K562 (cell line): Measurements from ENCODE around the gene RAP1GAP2. TPM values are rescaled to one million over a fixed set of nuclear protein-coding genes. Genes with fewer than 3 reads are reported as not detected.
A peak's percentile ranks its signal among the peaks of the same experiment; 100 is the strongest.

Source experiments
- CBX3 ChIP-seq, 2 experiments: IDR thresholded peaks; 1 replicate in 1 of 2; 2 replicates in 1 of 2; pipeline ENCODE4 v1.6.1; 2012; ENCODE audit warnings: inconsistent platforms in 2 of 2, low read length in 2 of 2, borderline replicate concordance in 1 of 2, control low read depth in 1 of 2
- CREB1 ChIP-seq, 2 experiments: sonication (generic) in 1 of 2; formaldehyde crosslinking in 1 of 2; IDR thresholded peaks; 2 replicates each; pipeline versions ENCODE4 v1.6.1 to v1.8.0; 2012 to 2022; ENCODE audit warnings: inconsistent platforms in 1 of 2, mild to moderate bottlenecking in 1 of 2, missing genetic modification reagents in 1 of 2, moderate library complexity in 1 of 2
- DNMT1 ChIP-seq: fragments of 450-650 bp; IDR thresholded peaks from 2 replicates; pipeline ENCODE4 v1.6.1; 2016; ENCODE audit warnings: antibody characterized with exemption, mild to moderate bottlenecking
- ETV5 ChIP-seq: sonication (generic); formaldehyde crosslinking; IDR thresholded peaks from 2 replicates; pipeline ENCODE4 v1.4.0; 2020; ENCODE audit warnings: low read depth, mild to moderate bottlenecking, missing genetic modification reagents
- GTF2E2 ChIP-seq: fragments of 200-800 bp; sonication (Bioruptor generic); IDR thresholded peaks from 2 replicates; pipeline ENCODE4 v1.6.1; 2016; ENCODE audit warnings: missing genetic modification characterization, missing compliant biosample characterization
- JUN ChIP-seq, 2 experiments: sonication (generic) in 1 of 2; formaldehyde crosslinking in 1 of 2; IDR thresholded peaks; 2 replicates each; pipeline versions ENCODE4 v1.6.1 to v1.8.0; 2012 to 2022; ENCODE audit warnings: borderline replicate concordance in 2 of 2, mild to moderate bottlenecking in 2 of 2, improper control_type of control experiment in 1 of 2, low read depth in 1 of 2, low read length in 1 of 2, missing genetic modification reagents in 1 of 2
- RBBP5 ChIP-seq: fragments of 200-600 bp; sonication (generic); IDR thresholded peaks from 2 replicates; pipeline ENCODE4 v1.6.1; 2012; ENCODE audit warnings: borderline replicate concordance, mild to moderate bottlenecking, low read length, control low read depth, inconsistent platforms; ENCODE audit not compliant: insufficient read depth, poor library complexity, severe bottlenecking
- RBM15 ChIP-seq: fragments of 200-400 bp; formaldehyde crosslinking; IDR thresholded peaks from 2 replicates; pipeline ENCODE4 v1.6.1; 2018; ENCODE audit warnings: mild to moderate bottlenecking, low read length, moderate library complexity; ENCODE audit not compliant: insufficient read depth
- RBM17 ChIP-seq: fragments of 200-400 bp; formaldehyde crosslinking; IDR thresholded peaks from 2 replicates; pipeline ENCODE4 v1.6.1; 2017; ENCODE audit warnings: low read depth, mild to moderate bottlenecking, low read length, borderline replicate concordance
- STAT5B ChIP-seq: fragments of 250-450 bp; sonication (Bioruptor Pico); IDR thresholded peaks from 2 replicates; pipeline ENCODE4 v1.8.0; 2021; ENCODE audit warnings: mild to moderate bottlenecking, inconsistent platforms
- TAF9B ChIP-seq: fragments of 450-650 bp; IDR thresholded peaks from 2 replicates; pipeline ENCODE4 v1.6.1; 2018; ENCODE audit warnings: mild to moderate bottlenecking; ENCODE audit not compliant: partially characterized antibody
- TCF7L2 ChIP-seq: fragments of 150-350 bp; IDR thresholded peaks from 2 replicates; pipeline ENCODE4 v1.6.1; 2016; ENCODE audit warnings: low read depth, mild to moderate bottlenecking, low read length, moderate library complexity
- ZNF707 ChIP-seq: fragments of 250-450 bp; sonication (Bioruptor Pico); conservative IDR thresholded peaks from 2 replicates; pipeline ENCODE4 v1.8.0; 2022; ENCODE audit warnings: inconsistent platforms, mild to moderate bottlenecking, moderate library complexity
- polyA plus RNA-seq, 8 experiments: library from polyadenylated mRNA; depleted of rRNA in 4 of 8; stranded (reverse) in 5 of 8; unstranded in 3 of 8; fragments of >200 nt; fragmentation: Nextera tagmentation in 2 of 8; fragmentation: Illumina TruSeq in 1 of 8; extraction: Ambion mirVana in 2 of 8; extraction: Trizol in 1 of 8; gene quantifications; 2 replicates each; pipeline versions ENCODE4 v1.2.1 to v1.2.3, GENCODE V29; 2011 to 2014; ENCODE audit warnings: inconsistent platforms in 1 of 8, missing spikeins in 1 of 8
- total RNA-seq, 7 experiments: library from RNA; depleted of rRNA in 6 of 7; stranded (reverse); fragments of >200 nt in 6 of 7; fragmentation: Illumina TruSeq in 2 of 7; extraction: Trizol in 2 of 7; gene quantifications; 2 replicates each; pipeline versions ENCODE4 v1.2.1 to v1.2.3, GENCODE V29; 2011 to 2021; ENCODE audit warnings: low replicate concordance in 1 of 7
- TF ChIP-seq, protein P1 (sequence below): fragments of 250-450 bp; sonication (Bioruptor Pico); IDR thresholded peaks from 2 replicates; pipeline ENCODE4 v1.5.0; 2021; ENCODE audit warnings: mild to moderate bottlenecking, moderate library complexity
- TF ChIP-seq, protein P2 (sequence below): sonication (generic); formaldehyde crosslinking; IDR thresholded peaks from 2 replicates; pipeline ENCODE4 v1.8.1; 2023; ENCODE audit warnings: mild to moderate bottlenecking, missing genetic modification reagents
- TF ChIP-seq, protein P3 (sequence below): sonication (generic); IDR thresholded peaks from 2 replicates; pipeline ENCODE4 v1.6.1; 2016
- TF ChIP-seq, protein P4 (sequence below): fragments of 450-650 bp; formaldehyde crosslinking; IDR thresholded peaks from 2 replicates; pipeline ENCODE4 v1.4.0; 2020; ENCODE audit warnings: mild to moderate bottlenecking, moderate library complexity
- TF ChIP-seq, protein P5 (sequence below): sonication (generic); formaldehyde crosslinking; IDR thresholded peaks from 2 replicates; pipeline ENCODE4 v1.9.0; 2022; ENCODE audit warnings: mild to moderate bottlenecking, missing genetic modification reagents

RAP1GAP2 gene
- total and polyA plus RNA-seq, 9 of the 15 experiments (the other 6 are each of a cell fraction or from before 2014, with no cell fraction given) = 0.01 to 1.3 (median 0.42) TPM; not detected in 1

DNA sequence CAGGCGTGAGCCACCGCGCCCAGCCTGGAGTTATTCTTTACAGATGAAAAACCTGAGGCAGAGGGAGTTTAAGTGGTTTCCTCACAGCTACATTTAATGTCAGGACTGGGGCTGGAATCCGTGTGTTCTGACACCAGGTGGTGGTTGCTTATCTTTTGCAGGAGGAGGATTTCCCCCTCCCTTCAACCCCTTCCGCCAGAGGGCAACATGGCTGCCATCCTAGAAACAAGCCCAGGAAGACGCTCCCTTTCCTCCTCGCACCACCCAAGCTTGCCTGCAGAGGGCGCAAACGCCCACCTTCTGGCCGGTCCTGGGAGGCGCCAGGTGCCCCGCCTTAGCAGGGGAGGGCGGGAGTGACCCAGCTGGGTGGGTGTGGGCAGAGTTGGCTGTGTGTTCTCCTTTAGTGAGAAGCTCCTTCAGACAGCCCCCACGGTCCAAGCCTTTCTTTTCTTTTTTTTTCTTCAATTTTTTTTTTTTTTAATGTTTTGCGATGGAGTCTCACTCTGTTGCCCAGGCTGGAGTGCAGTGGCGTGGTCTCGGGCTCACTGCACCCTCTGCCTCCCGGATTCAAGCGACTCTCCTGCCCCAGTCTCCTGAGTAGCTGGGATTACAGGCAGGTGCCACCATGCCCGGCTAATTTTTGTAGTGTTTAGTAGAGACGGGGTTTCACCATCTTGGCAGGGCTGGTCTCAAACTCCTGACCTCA is 9.9 kb upstream of the RAP1GAP2 start (continued):
- TF ChIP-seq ETV5 (peak; percentile 38; the same call in 1 of the 2 replicates), ZNF707 (no peak), TCF7L2 (no peak), TAF9B (no peak), RBM15 (no peak), DNMT1 (no peak), CBX3 (IDR thresholded peaks at IDR 0.05; ENCODE audit: borderline replicate concordance in 1 of 2, low read length in 2 of 2) (no peak; a peak in 1 of 3 replicates), RBBP5 (no peak), STAT5B (CRISPR knock-in tag) (no peak), CREB1 (IDR thresholded peaks at IDR 0.05) (no peak), CREB1 (CRISPR knock-in tag; IDR thresholded peaks at IDR 0.05) (peak; percentile 20; the same call in 1 of the 2 replicates), GTF2E2 (tag) (no peak), RBM17 (no peak), JUN (IDR thresholded peaks at IDR 0.05; ENCODE audit: borderline replicate concordance, low read depth, low read length) (no peak), JUN (CRISPR knock-in tag; IDR thresholded peaks at IDR 0.05; ENCODE audit: borderline replicate concordance) (no peak)
- TF ChIP-seq, protein P1, sequence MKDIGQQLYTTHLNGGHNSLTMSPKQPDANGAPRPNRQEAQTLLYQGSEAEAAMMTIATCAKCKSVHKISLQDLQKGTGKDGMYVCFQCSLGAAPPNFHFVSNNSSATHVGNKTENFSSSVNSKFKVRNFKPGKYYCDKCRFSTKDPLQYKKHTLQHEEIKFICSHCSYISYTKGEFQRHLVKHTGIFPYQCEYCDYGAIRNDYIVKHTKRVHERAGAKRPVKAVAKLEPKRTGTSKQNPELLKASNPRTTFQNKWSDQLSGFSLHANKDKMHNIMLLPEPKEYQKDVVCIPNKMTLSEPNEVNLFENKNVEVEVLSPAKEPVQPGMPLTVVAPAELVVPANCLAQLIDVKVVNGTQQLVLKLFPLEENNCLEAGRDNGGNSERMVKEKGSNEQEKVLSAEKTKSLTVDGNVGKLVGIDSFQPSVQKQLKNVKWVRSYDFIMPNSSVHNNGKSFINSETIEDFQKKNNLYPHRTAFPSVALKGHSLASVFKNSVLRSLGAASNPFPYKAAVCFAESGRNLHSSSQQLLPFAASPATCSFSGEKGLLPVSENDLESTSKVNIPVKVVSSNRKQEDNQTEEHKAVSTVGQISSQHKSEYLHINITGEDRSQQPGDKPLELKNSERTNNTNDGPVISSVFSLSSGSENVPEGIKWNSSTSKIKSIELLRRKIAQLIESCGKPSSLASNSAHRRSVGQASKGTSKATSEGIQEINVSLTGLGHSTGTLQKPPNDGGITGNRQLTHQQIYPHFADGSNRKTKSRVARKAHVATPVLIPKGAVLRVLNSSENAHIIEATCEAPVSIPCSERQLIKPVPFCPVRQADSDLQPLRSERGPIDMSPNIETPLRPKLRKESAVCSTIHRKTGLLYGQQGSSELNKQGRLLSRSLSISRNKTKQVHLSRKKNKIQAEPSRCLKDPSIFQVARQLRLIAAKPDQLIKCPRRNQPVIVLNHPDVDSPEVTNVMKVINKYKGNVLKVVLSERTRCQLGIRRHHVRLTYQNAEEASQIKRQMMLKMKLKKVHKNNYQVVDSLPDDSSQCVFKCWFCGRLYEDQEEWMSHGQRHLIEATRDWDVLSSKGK (CRISPR knock-in tag) = no peak
- TF ChIP-seq, protein P2, sequence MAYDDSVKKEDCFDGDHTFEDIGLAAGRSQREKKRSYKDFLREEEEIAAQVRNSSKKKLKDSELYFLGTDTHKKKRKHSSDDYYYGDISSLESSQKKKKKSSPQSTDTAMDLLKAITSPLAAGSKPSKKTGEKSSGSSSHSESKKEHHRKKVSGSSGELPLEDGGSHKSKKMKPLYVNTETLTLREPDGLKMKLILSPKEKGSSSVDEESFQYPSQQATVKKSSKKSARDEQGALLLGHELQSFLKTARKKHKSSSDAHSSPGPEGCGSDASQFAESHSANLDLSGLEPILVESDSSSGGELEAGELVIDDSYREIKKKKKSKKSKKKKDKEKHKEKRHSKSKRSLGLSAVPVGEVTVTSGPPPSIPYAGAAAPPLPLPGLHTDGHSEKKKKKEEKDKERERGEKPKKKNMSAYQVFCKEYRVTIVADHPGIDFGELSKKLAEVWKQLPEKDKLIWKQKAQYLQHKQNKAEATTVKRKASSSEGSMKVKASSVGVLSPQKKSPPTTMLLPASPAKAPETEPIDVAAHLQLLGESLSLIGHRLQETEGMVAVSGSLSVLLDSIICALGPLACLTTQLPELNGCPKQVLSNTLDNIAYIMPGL (CRISPR knock-in tag) = no peak
- TF ChIP-seq, protein P3, sequence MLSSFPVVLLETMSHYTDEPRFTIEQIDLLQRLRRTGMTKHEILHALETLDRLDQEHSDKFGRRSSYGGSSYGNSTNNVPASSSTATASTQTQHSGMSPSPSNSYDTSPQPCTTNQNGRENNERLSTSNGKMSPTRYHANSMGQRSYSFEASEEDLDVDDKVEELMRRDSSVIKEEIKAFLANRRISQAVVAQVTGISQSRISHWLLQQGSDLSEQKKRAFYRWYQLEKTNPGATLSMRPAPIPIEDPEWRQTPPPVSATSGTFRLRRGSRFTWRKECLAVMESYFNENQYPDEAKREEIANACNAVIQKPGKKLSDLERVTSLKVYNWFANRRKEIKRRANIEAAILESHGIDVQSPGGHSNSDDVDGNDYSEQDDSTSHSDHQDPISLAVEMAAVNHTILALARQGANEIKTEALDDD = no peak
- TF ChIP-seq, protein P4, sequence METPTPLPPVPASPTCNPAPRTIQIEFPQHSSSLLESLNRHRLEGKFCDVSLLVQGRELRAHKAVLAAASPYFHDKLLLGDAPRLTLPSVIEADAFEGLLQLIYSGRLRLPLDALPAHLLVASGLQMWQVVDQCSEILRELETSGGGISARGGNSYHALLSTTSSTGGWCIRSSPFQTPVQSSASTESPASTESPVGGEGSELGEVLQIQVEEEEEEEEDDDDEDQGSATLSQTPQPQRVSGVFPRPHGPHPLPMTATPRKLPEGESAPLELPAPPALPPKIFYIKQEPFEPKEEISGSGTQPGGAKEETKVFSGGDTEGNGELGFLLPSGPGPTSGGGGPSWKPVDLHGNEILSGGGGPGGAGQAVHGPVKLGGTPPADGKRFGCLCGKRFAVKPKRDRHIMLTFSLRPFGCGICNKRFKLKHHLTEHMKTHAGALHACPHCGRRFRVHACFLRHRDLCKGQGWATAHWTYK (CRISPR knock-in tag) = no peak
- TF ChIP-seq, protein P5, sequence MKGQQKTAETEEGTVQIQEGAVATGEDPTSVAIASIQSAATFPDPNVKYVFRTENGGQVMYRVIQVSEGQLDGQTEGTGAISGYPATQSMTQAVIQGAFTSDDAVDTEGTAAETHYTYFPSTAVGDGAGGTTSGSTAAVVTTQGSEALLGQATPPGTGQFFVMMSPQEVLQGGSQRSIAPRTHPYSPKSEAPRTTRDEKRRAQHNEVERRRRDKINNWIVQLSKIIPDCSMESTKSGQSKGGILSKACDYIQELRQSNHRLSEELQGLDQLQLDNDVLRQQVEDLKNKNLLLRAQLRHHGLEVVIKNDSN = no peak
